IMR-90 (cell line): ENCODE results near the gene GGPS1. TPM values are rescaled to one million over a fixed set of nuclear protein-coding genes. Genes with fewer than 3 reads are reported as not detected.

Source experiments
- ATAC-seq: fragments of 200-7000 bp; cut with Tn5 transposase; 2 replicates; pipeline ENCODE4 v1.9.1; 2020; ENCODE audit warnings: low read depth, mild to moderate bottlenecking, moderate library complexity
- BruUV-seq: library from RNA; stranded (reverse); fragments of 400-500 nt; replicated peaks from 2 replicates; lab custom pipeline; 2021; lab: Mats Ljungman, UMichigan
- CTCF ChIA-PET: fragments of 300-600 bp; formaldehyde crosslinking; extraction: SDS; loops from one replicate; lab custom pipeline; 2021; ENCODE audit warnings: antibody characterized with exemption; lab: Yijun Ruan, JAX
- POLR2A ChIA-PET: fragments of 300-600 bp; sonication (Branson Sonifier 250); formaldehyde crosslinking; loops from one replicate; lab custom pipeline; 2022; ENCODE audit warnings: antibody characterized with exemption; ENCODE audit not compliant: unreplicated experiment; lab: Charles Lee
- DNase-seq: peaks from one replicate; pipeline ENCODE4 v3.0.0; 2013
- H2AFZ ChIP-seq: replicated peaks from 2 replicates; pipeline ENCODE3; 2013; ENCODE audit warnings: low read length, mild to moderate bottlenecking; ENCODE audit not compliant: poor library complexity
- H2AK5ac ChIP-seq: 2 replicates; pipeline ENCODE4 v1.6.1; 2013; ENCODE audit warnings: low read depth, low read length, inconsistent platforms
- H2AK9ac ChIP-seq: replicated peaks from 2 replicates; pipeline ENCODE3; 2013; ENCODE audit warnings: mild to moderate bottlenecking, low read depth, low read length, moderate library complexity; ENCODE audit not compliant: poor library complexity
- H2BK120ac ChIP-seq: 2 replicates; pipeline ENCODE4 v1.6.1; 2013; ENCODE audit warnings: low read depth, low read length, inconsistent platforms
- H2BK15ac ChIP-seq: 3 replicates; pipeline ENCODE4 v1.6.1; 2013; ENCODE audit warnings: low read depth, low read length, inconsistent platforms
- H2BK20ac ChIP-seq: 2 replicates; pipeline ENCODE4 v1.6.1; 2013; ENCODE audit warnings: low read depth, mild to moderate bottlenecking, inconsistent platforms, low read length, moderate library complexity
- H2BK5ac ChIP-seq: 2 replicates; pipeline ENCODE4 v1.6.1; 2013; ENCODE audit warnings: mild to moderate bottlenecking, low read depth, low read length, inconsistent platforms; ENCODE audit not compliant: poor library complexity, severe bottlenecking
- H3K14ac ChIP-seq: replicated peaks from 2 replicates; pipeline ENCODE4 v1.6.1; 2013; ENCODE audit warnings: low read depth, low read length, inconsistent platforms
- H3K18ac ChIP-seq: 2 replicates; pipeline ENCODE4 v1.6.1; 2013; ENCODE audit warnings: low read depth, low read length, control low read depth
- H3K23ac ChIP-seq: 2 replicates; pipeline ENCODE4 v1.6.1; 2013; ENCODE audit warnings: low read depth, low read length, inconsistent platforms
- H3K27ac ChIP-seq: 2 replicates; pipeline ENCODE4 v1.5.1; 2013; ENCODE audit warnings: mild to moderate bottlenecking, control low read depth, low read length; ENCODE audit not compliant: insufficient read depth
- H3K27me3 ChIP-seq: 2 replicates; pipeline ENCODE4 v1.6.1; 2013; ENCODE audit warnings: low read length; ENCODE audit not compliant: control insufficient read depth, insufficient read depth
- H3K36me3 ChIP-seq: 2 replicates; pipeline ENCODE4 v1.6.1; 2013; ENCODE audit warnings: low read length, mixed read lengths; ENCODE audit not compliant: control insufficient read depth, insufficient read depth
- H3K4ac ChIP-seq: 2 replicates; pipeline ENCODE4 v1.6.1; 2013; ENCODE audit warnings: low read depth, low read length, inconsistent platforms
- H3K4me1 ChIP-seq: 2 replicates; pipeline ENCODE4 v1.6.1; 2013; ENCODE audit warnings: low read length, mixed read lengths; ENCODE audit not compliant: control insufficient read depth, insufficient read depth
- H3K4me2 ChIP-seq: 2 replicates; pipeline ENCODE4 v1.6.1; 2013; ENCODE audit warnings: low read depth, mild to moderate bottlenecking, control low read depth, low read length, moderate library complexity
- H3K4me3 ChIP-seq: 2 replicates; pipeline ENCODE4 v1.5.1; 2013; ENCODE audit warnings: low read depth, mild to moderate bottlenecking, control low read depth, low read length, moderate library complexity; ENCODE audit not compliant: insufficient read depth
- H3K56ac ChIP-seq: 2 replicates; pipeline ENCODE4 v1.6.1; 2013; ENCODE audit warnings: low read length, inconsistent platforms; ENCODE audit not compliant: insufficient read depth; ENCODE audit errors: extremely low read depth
- H3K79me1 ChIP-seq, 2 experiments: 2 replicates each; pipeline ENCODE4 v1.6.1; 2013; ENCODE audit warnings: low read length in 2 of 2, inconsistent platforms in 1 of 2, low read depth in 1 of 2
- H3K9ac ChIP-seq: 2 replicates; pipeline ENCODE4 v1.6.1; 2013; ENCODE audit warnings: low read depth, low read length, control low read depth
- H3K9me1 ChIP-seq: 2 replicates; pipeline ENCODE4 v1.6.1; 2013; ENCODE audit warnings: low read length, inconsistent platforms; ENCODE audit not compliant: insufficient read depth
- H3K9me3 ChIP-seq: 2 replicates; pipeline ENCODE4 v1.6.1; 2013; ENCODE audit warnings: low read length; ENCODE audit not compliant: control insufficient read depth, insufficient read depth
- H4K20me1 ChIP-seq: 2 replicates; pipeline ENCODE4 v1.6.1; 2013; ENCODE audit warnings: low read length, inconsistent platforms; ENCODE audit not compliant: insufficient read depth
- H4K5ac ChIP-seq: 2 replicates; pipeline ENCODE4 v1.6.1; 2013; ENCODE audit warnings: mild to moderate bottlenecking, low read depth, low read length, control low read depth
- H4K8ac ChIP-seq, 2 experiments: 2 replicates each; pipeline ENCODE4 v1.6.1; 2013; ENCODE audit warnings: low read depth in 2 of 2, low read length in 2 of 2, control low read depth in 1 of 2, inconsistent platforms in 1 of 2
- H4K91ac ChIP-seq: 2 replicates; pipeline ENCODE4 v1.6.1; 2013; ENCODE audit warnings: low read depth, low read length, inconsistent platforms; ENCODE audit not compliant: insufficient read depth
- BHLHE40 ChIP-seq: fragments of 150-350 bp; IDR thresholded peaks from 2 replicates; pipeline ENCODE4 v1.6.1; 2016; ENCODE audit warnings: mild to moderate bottlenecking, low read depth, low read length
- CHD1 ChIP-seq: IDR thresholded peaks from 2 replicates; pipeline ENCODE4 v1.6.1; 2012; ENCODE audit warnings: low read depth, low read length, improper control_type of control experiment
- FOS ChIP-seq: fragments of 150-350 bp; IDR thresholded peaks from 2 replicates; pipeline ENCODE4 v1.6.1; 2016; ENCODE audit warnings: low read depth, low read length
- MAZ ChIP-seq: IDR thresholded peaks from 2 replicates; pipeline ENCODE4 v1.6.1; 2012; ENCODE audit warnings: low read depth, mild to moderate bottlenecking, low read length, improper control_type of control experiment, moderate library complexity, borderline replicate concordance
- MXI1 ChIP-seq: IDR thresholded peaks from 2 replicates; pipeline ENCODE4 v1.6.1; 2012; ENCODE audit warnings: low read depth, mild to moderate bottlenecking, low read length, moderate library complexity, borderline replicate concordance
- NFE2L2 ChIP-seq: fragments of 150-350 bp; IDR thresholded peaks from 2 replicates; pipeline ENCODE4 v1.6.1; 2016; ENCODE audit warnings: low read depth, mild to moderate bottlenecking, low read length
- POLR2A ChIP-seq: IDR thresholded peaks from 2 replicates; pipeline ENCODE4 v1.6.1; 2012; ENCODE audit warnings: mild to moderate bottlenecking, low read depth, low read length
- RAD21 ChIP-seq: IDR thresholded peaks from 2 replicates; pipeline ENCODE4 v1.6.1; 2012; ENCODE audit warnings: low read length, improper control_type of control experiment
- RCOR1 ChIP-seq: IDR thresholded peaks from 2 replicates; pipeline ENCODE4 v1.6.1; 2012; ENCODE audit warnings: mild to moderate bottlenecking, low read length, improper control_type of control experiment; ENCODE audit not compliant: insufficient replicate concordance
- WGBS, 2 experiments: methylation state at CpG; one replicate each; pipeline versions ENCODE4 v1.1.5 to v1.1.7; 2013; ENCODE audit warnings: missing lambda C conversion rate in 2 of 2; ENCODE audit not compliant: insufficient read length in 1 of 2; ENCODE audit errors: extremely low coverage in 2 of 2; 5-methylcytosine and 5-hydroxymethylcytosine counted together
- dilution Hi-C: fragments of 300-500 bp; cut with HindIII; formaldehyde crosslinking; loops from one replicate; pipeline ENCODE4 v1.14.3; 2018; ENCODE audit warnings: low sequenced_read_pairs; ENCODE audit not compliant: unreplicated experiment
- in situ Hi-C: fragments of 300-500 bp; cut with MboI; formaldehyde crosslinking; loops from 3 replicates; pipeline ENCODE4 v1.14.3; 2019; ENCODE audit warnings: low sequenced_read_pairs, inconsistent platforms, mixed read lengths
- intact Hi-C: fragments of 100-400 bp; cut with micrococcal nuclease; formaldehyde crosslinking; loops from 2 replicates; pipeline ENCODE4 v1.10.0; 2022
- polyA plus RNA-seq, 3 experiments: library from polyadenylated mRNA; depleted of rRNA; stranded (reverse); fragments of >200 nt; gene quantifications; 2 replicates each; pipeline ENCODE4 v1.2.3, GENCODE V29; 2012; ENCODE audit warnings: low replicate concordance in 1 of 3
- total RNA-seq: library from RNA; depleted of rRNA; stranded (reverse); fragments of >200 nt; gene quantifications from 2 replicates; pipeline ENCODE4 v1.2.3, GENCODE V29; 2012
- TF ChIP-seq, protein P1 (sequence below): conservative IDR thresholded peaks from 2 replicates; pipeline ENCODE4 v1.5.1; 2012; ENCODE audit warnings: mild to moderate bottlenecking, low read depth, low read length, improper control_type of control experiment
- TF ChIP-seq, protein P2 (sequence below): fragments of 150-350 bp; IDR thresholded peaks from 2 replicates; pipeline ENCODE4 v1.6.1; 2017; ENCODE audit warnings: mild to moderate bottlenecking, antibody characterized with exemption, low read length, low read depth

Gene GGPS1
- total and polyA plus RNA-seq, 2 of the 4 experiments (the other 2 are of a cell fraction): 16.4 to 21.5 TPM

DNA sequence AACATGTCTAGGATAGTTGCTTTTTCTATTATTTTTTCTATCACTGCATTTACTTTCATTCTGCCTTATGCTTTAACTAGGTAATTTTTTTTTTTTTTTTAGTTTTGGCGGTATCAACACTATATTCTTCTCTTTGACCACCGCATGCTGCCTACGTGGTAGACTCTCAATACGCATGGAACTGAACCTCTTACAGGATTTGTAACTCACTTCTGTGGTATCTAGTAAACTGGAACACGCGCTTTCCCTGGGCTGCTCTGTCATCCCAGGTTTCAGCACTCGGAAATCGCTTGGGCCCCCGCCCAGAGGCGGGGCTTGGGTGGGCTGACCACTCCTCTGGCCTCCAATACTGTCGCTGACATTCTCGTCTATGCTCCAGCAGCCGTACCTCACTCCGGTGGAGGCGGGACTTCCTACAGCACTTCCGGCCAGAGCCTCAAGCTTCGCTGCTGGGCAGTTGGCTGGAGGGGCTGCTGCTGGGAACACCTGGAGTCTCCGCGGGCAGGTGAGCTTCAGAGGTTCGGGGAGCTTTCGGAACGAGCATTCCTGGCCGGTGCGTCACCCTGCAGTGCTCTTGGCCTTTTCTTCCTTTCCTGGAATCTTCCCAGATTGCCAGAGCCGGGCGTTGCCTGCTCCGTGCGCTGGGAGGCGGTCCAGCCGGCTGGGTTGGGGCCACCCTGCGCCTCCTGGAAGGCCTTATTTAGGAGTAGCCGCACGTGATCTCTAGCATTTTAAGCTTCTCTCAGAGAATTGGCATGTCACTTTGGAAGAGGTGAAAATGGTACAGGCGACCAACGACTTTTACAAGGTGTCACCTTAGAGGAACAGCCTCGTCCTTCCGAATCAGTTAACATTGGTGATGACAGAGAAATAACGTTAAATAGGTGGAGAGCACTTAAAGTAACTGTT is 38.9 kb downstream of the GGPS1 start, which contains the start of gene TBCE:
Gene TBCE, plus strand, starts transcription at position 428 of the 909 bp plus-strand sequence. CDS start 12,623 bp downstream, outside the sequence.
- H2BK15ac ChIP-seq: no peak within 1 kb of the TSS
- TSS peak; percentile 45 for BruUV-seq
- H3K79me1 ChIP-seq: peaks cover 24 to 28% of the 10 kb centered on the region in 2 experiments
- in situ Hi-C loops (no loop called here), dilution Hi-C loops (no loop called here), intact Hi-C loops (loop anchor here (1.0 kb wide), 2 partner anchors 38 to 48 kb away; no protein-coding TSS in a partner anchor)
- DNase-seq (peak; percentile 98), ATAC-seq (peak; percentile 100)
- H2AK9ac ChIP-seq: peak within 1 kb of the TSS; percentile 94
- H2AK5ac ChIP-seq: peak within 1 kb of the TSS; percentile 29; the same call in 1 of the 2 replicates
- H3K9me3 ChIP-seq: no peaks in the 10 kb centered on the region
- ChIA-PET CTCF (interaction anchor here (0.6 to 1.0 kb wide), 2 partner anchors 48 to 294 kb away, joined by 3 read pairs; no protein-coding TSS in a partner anchor), POLR2A (interaction anchor here (0.5 to 0.6 kb wide), 2 partner anchors 24 to 60 kb away, joined by 3 to 5 read pairs; no protein-coding TSS in a partner anchor)
- H4K91ac ChIP-seq: peak within 1 kb of the TSS; percentile 58; the same call in 1 of the 2 replicates
- H4K20me1 ChIP-seq: no peaks in the 10 kb centered on the region
- peak within 1 kb of the TSS; percentile 98 for H2AFZ ChIP-seq
- TF ChIP-seq BHLHE40 (peak; percentile 87), POLR2A (peak; percentile 82; the same call in 1 of the 2 replicates), MXI1 (peak; percentile 98), RCOR1 (no peak), RAD21 (peak; percentile 5; the same call in 1 of the 2 replicates), MAZ (peak; percentile 35; the same call in 1 of the 2 replicates), NFE2L2 (peak; percentile 15; the same call in 1 of the 2 replicates), CHD1 (no peak), FOS (no peak)
- TF ChIP-seq, protein P1, sequence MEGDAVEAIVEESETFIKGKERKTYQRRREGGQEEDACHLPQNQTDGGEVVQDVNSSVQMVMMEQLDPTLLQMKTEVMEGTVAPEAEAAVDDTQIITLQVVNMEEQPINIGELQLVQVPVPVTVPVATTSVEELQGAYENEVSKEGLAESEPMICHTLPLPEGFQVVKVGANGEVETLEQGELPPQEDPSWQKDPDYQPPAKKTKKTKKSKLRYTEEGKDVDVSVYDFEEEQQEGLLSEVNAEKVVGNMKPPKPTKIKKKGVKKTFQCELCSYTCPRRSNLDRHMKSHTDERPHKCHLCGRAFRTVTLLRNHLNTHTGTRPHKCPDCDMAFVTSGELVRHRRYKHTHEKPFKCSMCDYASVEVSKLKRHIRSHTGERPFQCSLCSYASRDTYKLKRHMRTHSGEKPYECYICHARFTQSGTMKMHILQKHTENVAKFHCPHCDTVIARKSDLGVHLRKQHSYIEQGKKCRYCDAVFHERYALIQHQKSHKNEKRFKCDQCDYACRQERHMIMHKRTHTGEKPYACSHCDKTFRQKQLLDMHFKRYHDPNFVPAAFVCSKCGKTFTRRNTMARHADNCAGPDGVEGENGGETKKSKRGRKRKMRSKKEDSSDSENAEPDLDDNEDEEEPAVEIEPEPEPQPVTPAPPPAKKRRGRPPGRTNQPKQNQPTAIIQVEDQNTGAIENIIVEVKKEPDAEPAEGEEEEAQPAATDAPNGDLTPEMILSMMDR: no peak
- TF ChIP-seq, protein P2, sequence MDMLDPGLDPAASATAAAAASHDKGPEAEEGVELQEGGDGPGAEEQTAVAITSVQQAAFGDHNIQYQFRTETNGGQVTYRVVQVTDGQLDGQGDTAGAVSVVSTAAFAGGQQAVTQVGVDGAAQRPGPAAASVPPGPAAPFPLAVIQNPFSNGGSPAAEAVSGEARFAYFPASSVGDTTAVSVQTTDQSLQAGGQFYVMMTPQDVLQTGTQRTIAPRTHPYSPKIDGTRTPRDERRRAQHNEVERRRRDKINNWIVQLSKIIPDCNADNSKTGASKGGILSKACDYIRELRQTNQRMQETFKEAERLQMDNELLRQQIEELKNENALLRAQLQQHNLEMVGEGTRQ: peak; percentile 88
- H3K4me3 ChIP-seq: peak within 1 kb of the TSS; percentile 92
- peak within 1 kb of the TSS; percentile 85 for H3K14ac ChIP-seq
- H3K4me2 ChIP-seq: peak within 1 kb of the TSS; percentile 84
- WGBS, 2 experiments: 4% methylated on average over 18 of the region's 38 CpGs; no CpG with 5 or more reads in 1 of the 2 experiments
- H3K9ac ChIP-seq: peak within 1 kb of the TSS; percentile 91
- H4K5ac ChIP-seq: peak within 1 kb of the TSS; percentile 81
- 0 out of 2 replicates have a peak, but pooled peaks cover 2% of the 10 kb centered on the region for H3K4me1 ChIP-seq
- H3K4ac ChIP-seq: peak within 1 kb of the TSS; percentile 87
- H4K8ac ChIP-seq: peak within 1 kb of the TSS; percentile 31 to 95
- H2BK20ac ChIP-seq: no peak within 1 kb of the TSS
- peaks cover 1% of the 10 kb centered on the region; the same call in 1 of the 2 replicates for H3K36me3 ChIP-seq
- H3K27ac ChIP-seq: peak within 1 kb of the TSS; percentile 84
- peak within 1 kb of the TSS; percentile 88 for H3K23ac ChIP-seq
- H3K18ac ChIP-seq: no peak within 1 kb of the TSS; the same call in 1 of the 2 replicates
- H2BK120ac ChIP-seq: peak within 1 kb of the TSS; percentile 28; the same call in 1 of the 2 replicates
- no peaks in the 10 kb centered on the region for H3K9me1 ChIP-seq
- H3K56ac ChIP-seq: peak within 1 kb of the TSS; percentile 62; the same call in 1 of the 2 replicates
- peak within 1 kb of the TSS; percentile 79 for H2BK5ac ChIP-seq
- no peaks in the 10 kb centered on the region for H3K27me3 ChIP-seq
